Testis (tissue), 3 donors: ENCODE data around the gene CBFB. TPM values are rescaled to one million over a fixed set of nuclear protein-coding genes. Genes with fewer than 3 reads are reported as not detected.

ENCODE experiments used
- DNase-seq: peaks from one replicate; pipeline ENCODE4 v3.0.0-alpha.2; 2019
- H3K27ac ChIP-seq, 2 donors: fragments of 200-600 bp; sonication (generic); one replicate each; pipeline ENCODE4 v1.5.1; 2019
- H3K27me3 ChIP-seq: fragments of 200-600 bp; sonication (generic); one replicate; pipeline ENCODE4 v1.5.1; 2019
- H3K36me3 ChIP-seq: fragments of 200-600 bp; sonication (generic); one replicate; pipeline ENCODE4 v1.5.1; 2017; ENCODE audit warnings: low read depth; ENCODE audit errors: missing control alignments
- H3K4me1 ChIP-seq: fragments of 200-600 bp; sonication (generic); one replicate; pipeline ENCODE4 v1.5.1; 2019
- H3K4me3 ChIP-seq, 2 donors: fragments of 200-600 bp; sonication (generic); one replicate each; pipeline ENCODE4 v1.5.1; 2017 to 2019
- H3K9me3 ChIP-seq: fragments of 200-600 bp; sonication (generic); one replicate; pipeline ENCODE4 v1.5.1; 2017
- POLR2A ChIP-seq: fragments of 450-650 bp; IDR thresholded peaks from one replicate; pipeline ENCODE4 v1.6.1; 2017; ENCODE audit warnings: antibody characterized with exemption, mild to moderate bottlenecking, moderate library complexity
- WGBS, 2 donors: methylation state at CpG; one replicate each; pipeline ENCODE4 v1.1.5; 2018; 5-methylcytosine and 5-hydroxymethylcytosine counted together
- intact Hi-C: fragments of 100-400 bp; cut with DNase I; formaldehyde crosslinking; loops from one replicate; pipeline ENCODE4 v1.15.1; 2023; ENCODE audit warnings: low total_unique reads
- polyA plus RNA-seq: library from polyadenylated mRNA; stranded (reverse); fragments of 350-450 nt; fragmentation: Illumina TruSeq; extraction: RNeasy Lipid Tissue Mini Kit (QIAGEN cat#74804); gene quantifications from one replicate; pipeline ENCODE4 v1.2.3, GENCODE V29; 2014; ENCODE audit warnings: low read depth, low replicate concordance; ENCODE audit not compliant: insufficient read depth
- total RNA-seq, 2 donors: library from RNA; depleted of rRNA; stranded (reverse); fragments of >200 nt; gene quantifications; one replicate each; pipeline ENCODE4 v1.2.3, GENCODE V29; 2016
- TF ChIP-seq, protein P1 (sequence below), 3 experiments: fragments of 450-650 bp in 2 of 3; fragments of 200-600 bp in 1 of 3; sonication (generic) in 1 of 3; IDR thresholded peaks; one replicate each; pipeline ENCODE4 v1.5.1; 2016 to 2019; ENCODE audit warnings: antibody characterized with exemption in 3 of 3, mild to moderate bottlenecking in 2 of 3, moderate library complexity in 1 of 3

The CBFB gene
- total and polyA plus RNA-seq, 3 donors from 2014 or later, result 15.3 to 34.9 (median 23.3) TPM

DNA sequence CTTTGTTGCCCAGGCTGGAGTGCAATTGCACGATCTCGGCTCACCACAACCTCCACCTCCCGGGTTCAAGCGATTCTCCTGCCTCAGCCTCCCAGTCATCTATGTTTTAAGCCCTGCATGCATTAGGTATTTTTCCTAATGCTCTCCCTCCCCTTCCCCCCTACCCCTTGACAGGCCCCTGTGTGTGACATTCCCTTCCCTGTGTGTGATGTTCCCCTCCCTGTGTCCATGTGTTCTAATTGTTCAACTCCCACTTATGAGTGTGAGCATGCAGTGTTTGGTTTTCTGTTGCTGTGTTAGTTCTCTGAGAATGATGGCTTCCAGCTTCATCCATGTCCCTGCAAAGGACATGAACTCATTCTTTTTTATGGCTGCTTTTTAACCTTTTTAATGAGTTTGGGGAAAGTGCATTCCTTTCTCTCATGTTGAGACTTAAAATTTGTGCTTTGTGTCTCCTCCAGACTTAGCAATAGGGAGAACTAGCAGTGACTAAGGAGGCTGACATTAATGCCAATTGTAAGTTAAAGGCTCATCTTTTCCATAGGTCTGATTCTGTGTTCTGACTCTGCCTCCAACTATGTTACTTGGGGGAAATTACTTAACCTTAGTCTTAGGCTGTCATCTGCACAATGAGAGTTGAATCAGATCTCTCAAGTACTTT lies 63.1 kb downstream of the CBFB start:
- Histone ChIP-seq H3K36me3 (no peaks in the 10 kb centered on the region), H3K9me3 (no peaks in the 10 kb centered on the region), H3K4me1 (no peaks in the 10 kb centered on the region), H3K4me3 (no peak overlapping the region), H3K27me3 (no peaks in the 10 kb centered on the region), H3K27ac (no peak overlapping the region)
- intact Hi-C loops, result no loop called here
- no peak for DNase-seq
- no peak for TF ChIP-seq POLR2A
- TF ChIP-seq, protein P1, sequence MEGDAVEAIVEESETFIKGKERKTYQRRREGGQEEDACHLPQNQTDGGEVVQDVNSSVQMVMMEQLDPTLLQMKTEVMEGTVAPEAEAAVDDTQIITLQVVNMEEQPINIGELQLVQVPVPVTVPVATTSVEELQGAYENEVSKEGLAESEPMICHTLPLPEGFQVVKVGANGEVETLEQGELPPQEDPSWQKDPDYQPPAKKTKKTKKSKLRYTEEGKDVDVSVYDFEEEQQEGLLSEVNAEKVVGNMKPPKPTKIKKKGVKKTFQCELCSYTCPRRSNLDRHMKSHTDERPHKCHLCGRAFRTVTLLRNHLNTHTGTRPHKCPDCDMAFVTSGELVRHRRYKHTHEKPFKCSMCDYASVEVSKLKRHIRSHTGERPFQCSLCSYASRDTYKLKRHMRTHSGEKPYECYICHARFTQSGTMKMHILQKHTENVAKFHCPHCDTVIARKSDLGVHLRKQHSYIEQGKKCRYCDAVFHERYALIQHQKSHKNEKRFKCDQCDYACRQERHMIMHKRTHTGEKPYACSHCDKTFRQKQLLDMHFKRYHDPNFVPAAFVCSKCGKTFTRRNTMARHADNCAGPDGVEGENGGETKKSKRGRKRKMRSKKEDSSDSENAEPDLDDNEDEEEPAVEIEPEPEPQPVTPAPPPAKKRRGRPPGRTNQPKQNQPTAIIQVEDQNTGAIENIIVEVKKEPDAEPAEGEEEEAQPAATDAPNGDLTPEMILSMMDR (IDR thresholded peaks at IDR 0.05), result no peak
- 77 to 86% methylated on average over 4 of the region's 4 CpGs for WGBS, 2 donors

DNA sequence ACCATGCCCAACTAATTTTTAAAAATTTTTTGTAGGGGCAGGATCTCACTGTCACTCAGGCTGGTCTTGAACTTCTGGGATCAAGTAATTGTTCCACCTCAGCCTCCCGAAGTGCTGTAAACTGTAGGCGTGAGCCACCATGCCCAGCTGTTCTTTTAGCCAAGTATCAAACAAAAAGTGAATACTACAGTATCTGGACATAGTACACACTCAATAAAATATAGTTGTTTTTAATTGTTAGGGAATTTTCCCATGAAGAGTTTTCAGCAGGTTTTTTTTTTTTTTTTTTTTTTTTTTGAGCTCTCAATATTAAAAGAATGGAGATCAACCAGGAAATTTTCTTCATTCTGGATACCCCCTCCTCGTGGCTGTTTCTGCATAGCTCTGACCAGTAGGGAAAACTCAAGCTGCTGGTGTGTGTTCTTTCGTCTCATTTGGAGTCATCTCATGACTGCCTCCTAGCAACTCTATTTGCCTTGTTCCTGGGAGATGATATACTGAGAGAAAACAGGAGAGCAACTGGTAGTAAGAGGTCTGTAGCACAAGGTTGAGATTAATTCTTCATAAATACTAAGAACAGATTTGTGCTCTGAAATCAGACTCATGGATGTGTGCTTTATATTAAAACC lies 64.3 kb downstream of the CBFB start:
- TF ChIP-seq, protein P1 (IDR thresholded peaks at IDR 0.05), result no peak
- no peak for TF ChIP-seq POLR2A
- no peaks in the 10 kb centered on the region for H3K27me3 ChIP-seq
- 96 to 97% methylated on average over 4 of the region's 4 CpGs for WGBS, 2 donors

DNA sequence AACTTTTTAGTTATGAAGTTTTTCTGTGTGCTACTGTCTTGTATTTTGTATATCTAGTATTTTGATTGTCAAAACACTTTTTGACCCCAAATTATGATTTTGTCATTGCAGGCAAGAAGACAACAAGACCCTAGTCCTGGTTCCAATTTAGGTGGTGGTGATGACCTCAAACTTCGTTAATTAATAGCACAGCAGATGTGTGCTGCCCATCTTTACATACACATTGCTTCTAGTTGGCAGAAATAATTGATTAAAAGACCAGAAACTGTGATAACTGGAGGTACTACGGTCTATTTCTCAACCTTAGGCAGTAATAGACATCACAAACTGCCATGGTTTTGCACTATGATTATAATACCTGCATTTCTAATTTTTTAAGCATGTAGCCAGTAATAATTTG lies 69.7 kb downstream of the CBFB start:
- H3K4me1 ChIP-seq, result no peaks in the 10 kb centered on the region
- no peaks in the 10 kb centered on the region for H3K36me3 ChIP-seq
- DNase-seq, result no peak
- 90 to 92% methylated on average over 2 of the region's 2 CpGs for WGBS, 2 donors
- no peaks in the 10 kb centered on the region for H3K9me3 ChIP-seq
- no peak overlapping the region for H3K27ac ChIP-seq
- H3K4me3 ChIP-seq, result no peak overlapping the region
- intact Hi-C loops, result no loop called here
- no peaks in the 10 kb centered on the region for H3K27me3 ChIP-seq
- no peak for TF ChIP-seq POLR2A
- TF ChIP-seq, protein P1 (IDR thresholded peaks at IDR 0.05), result no peak

More for the DNA sequence above, 64.3 kb downstream of the CBFB start:
- DNase-seq, result no peak
- intact Hi-C loops, result no loop called here
- Histone ChIP-seq H3K36me3 (no peaks in the 10 kb centered on the region), H3K27ac (no peak overlapping the region), H3K4me3 (no peak overlapping the region), H3K4me1 (no peaks in the 10 kb centered on the region), H3K9me3 (no peaks in the 10 kb centered on the region)

DNA sequence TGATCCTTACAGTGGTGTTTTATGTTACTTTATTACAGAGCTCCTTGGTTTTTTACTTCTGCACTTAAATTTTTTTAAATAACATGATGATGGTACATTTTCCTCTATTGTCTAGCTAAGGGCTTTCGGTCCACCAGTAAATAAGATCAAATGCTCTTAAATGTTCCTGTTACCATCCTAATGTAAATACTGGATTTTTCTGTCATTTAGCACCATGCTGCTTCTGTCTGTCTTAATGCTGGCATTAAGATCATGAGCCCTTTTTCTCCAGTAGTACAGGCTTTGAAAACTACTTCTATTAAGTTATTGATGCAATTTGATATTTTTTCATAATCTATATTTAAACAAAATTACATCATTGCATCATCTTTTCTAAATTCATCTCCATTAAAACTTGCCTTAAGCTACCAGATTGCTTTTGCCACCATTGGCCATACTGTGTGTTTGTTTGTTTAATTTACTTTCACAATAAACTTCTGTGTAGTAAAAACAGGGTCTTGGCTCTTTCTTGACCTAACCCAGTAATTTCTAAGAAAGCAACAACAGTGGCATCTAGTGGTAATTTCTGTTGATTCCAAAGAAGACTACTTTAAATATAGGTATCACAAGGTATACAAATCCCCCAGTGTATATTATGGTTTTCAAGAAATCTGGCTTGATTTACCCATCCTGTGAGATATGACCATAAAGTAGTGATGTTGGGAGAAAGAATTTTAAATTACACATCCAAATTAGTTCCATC lies 71.8 kb downstream of the CBFB start:
- no peak for DNase-seq
- Histone ChIP-seq H3K9me3 (no peaks in the 10 kb centered on the region), H3K27ac (no peak overlapping the region), H3K27me3 (no peaks in the 10 kb centered on the region), H3K4me3 (no peak overlapping the region), H3K36me3 (no peaks in the 10 kb centered on the region), H3K4me1 (peaks cover 6% of the 10 kb centered on the region)
- 87 to 100% methylated on average over 1 of the region's 1 CpG for WGBS, 2 donors
- intact Hi-C loops, result no loop called here
- TF ChIP-seq POLR2A, result no peak
- TF ChIP-seq, protein P1 (IDR thresholded peaks at IDR 0.05), result no peak
